ENCODE measurements around the gene CHGA. TPM values are rescaled to one million over a fixed set of nuclear protein-coding genes. Genes with fewer than 3 reads are reported as not detected.

CHGA gene
- polyA plus RNA-seq, 2 of the 4 experiments (the other 2 are of a cell fraction), result 0.32 to 0.70 TPM

DNA sequence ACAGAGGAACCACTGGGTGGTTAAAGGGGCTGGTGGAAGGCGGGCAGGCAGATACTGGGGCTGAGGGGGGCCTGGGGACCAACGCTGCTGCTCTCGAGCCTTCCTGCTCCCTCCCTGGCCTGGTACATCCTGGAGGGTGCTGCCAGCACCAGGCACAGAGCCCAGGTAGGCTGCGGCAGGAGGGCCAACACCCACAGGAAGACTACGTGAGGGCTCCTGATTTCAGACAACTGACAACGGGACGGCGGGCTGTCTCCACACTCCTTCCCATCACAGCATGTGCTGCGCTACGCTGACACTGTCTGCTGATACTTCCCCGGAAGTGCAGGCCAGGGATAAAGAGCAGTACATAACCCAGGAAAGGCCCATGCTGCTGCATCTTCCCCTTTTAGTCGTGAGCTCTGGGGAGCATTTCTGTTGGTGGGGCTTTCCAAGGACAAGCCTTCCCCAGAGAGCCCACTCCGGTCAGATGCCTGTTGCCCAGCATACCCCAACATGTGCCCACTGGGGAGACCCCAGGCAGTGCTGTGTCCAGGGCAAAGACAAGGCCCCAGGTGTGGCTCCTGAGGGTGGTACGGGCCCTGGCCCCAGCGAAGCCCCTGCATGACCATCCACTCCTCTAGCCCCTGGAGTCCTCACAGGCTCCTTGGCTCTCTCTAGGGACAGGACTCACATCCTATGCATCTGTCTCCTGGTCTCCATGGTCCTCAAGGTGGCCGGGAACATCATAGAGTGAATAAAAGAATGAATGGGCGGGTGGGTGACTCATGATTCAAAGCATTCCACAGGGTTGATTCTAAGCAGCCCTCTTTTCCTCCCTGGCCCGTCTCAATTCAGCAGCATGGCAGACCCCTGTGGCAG is 38.0 kb downstream of the CHGA start:
- FAIRE-seq (no peak), DNase-seq (ENCODE audit: low read depth in 1 of 2, low spot score in 1 of 2) (peak; percentile 21 to 41), ATAC-seq (peak; percentile 48 to 63; a peak in 5 of 6 replicates)
- Histone ChIP-seq H3K4me2 (peak overlapping the region; percentile 49; the same call in 2 of the 3 replicates), H3K4me3 (no peak overlapping the region), H3K4me1 (peaks cover 49% of the 10 kb centered on the region), H3K27ac (peak overlapping the region; percentile 50 to 72; a peak in 5 of 6 replicates), H3K9me3 (no peaks in the 10 kb centered on the region)
- POLR2A ChIA-PET, result no interaction called here
- TF ChIP-seq FOSL2 (IDR thresholded peaks at IDR 0.05), result no peak
- TF ChIP-seq FOSL2 (CRISPR knock-in tag; IDR thresholded peaks at IDR 0.05), result peak; percentile 41; the same call in 1 of the 2 replicates
- TF ChIP-seq, protein P1, sequence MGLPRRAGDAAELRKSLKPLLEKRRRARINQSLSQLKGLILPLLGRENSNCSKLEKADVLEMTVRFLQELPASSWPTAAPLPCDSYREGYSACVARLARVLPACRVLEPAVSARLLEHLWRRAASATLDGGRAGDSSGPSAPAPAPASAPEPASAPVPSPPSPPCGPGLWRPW (IDR thresholded peaks at IDR 0.05), result no peak
- CTCF ChIA-PET, result interaction anchor here (0.6 to 11.9 kb wide), 4 partner anchors 9 to 199 kb away, joined by 3 to 96 read pairs (median 4); no protein-coding TSS in a partner anchor
- 80% methylated on average over 17 of the region's 18 CpGs for WGBS (ENCODE audit: missing lambda C conversion rate)

DNA sequence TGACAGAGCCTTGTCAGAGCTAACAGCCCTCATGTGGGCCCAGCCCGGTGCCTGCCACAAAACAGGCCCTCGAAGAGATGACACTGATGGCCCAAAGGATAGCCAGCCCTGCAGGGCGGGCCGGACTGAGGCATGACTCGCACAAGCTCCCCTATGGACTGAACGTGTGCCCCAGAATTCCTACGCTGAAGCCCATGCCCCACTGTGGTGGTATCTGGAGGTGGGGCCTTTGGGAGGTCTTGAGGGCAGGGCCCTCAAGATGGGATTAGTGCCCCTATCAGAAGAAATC is 38.6 kb downstream of the CHGA start:
- TF ChIP-seq FOSL2 (IDR thresholded peaks at IDR 0.05), result no peak
- TF ChIP-seq FOSL2 (CRISPR knock-in tag; IDR thresholded peaks at IDR 0.05), result no peak
- TF ChIP-seq, protein P2, sequence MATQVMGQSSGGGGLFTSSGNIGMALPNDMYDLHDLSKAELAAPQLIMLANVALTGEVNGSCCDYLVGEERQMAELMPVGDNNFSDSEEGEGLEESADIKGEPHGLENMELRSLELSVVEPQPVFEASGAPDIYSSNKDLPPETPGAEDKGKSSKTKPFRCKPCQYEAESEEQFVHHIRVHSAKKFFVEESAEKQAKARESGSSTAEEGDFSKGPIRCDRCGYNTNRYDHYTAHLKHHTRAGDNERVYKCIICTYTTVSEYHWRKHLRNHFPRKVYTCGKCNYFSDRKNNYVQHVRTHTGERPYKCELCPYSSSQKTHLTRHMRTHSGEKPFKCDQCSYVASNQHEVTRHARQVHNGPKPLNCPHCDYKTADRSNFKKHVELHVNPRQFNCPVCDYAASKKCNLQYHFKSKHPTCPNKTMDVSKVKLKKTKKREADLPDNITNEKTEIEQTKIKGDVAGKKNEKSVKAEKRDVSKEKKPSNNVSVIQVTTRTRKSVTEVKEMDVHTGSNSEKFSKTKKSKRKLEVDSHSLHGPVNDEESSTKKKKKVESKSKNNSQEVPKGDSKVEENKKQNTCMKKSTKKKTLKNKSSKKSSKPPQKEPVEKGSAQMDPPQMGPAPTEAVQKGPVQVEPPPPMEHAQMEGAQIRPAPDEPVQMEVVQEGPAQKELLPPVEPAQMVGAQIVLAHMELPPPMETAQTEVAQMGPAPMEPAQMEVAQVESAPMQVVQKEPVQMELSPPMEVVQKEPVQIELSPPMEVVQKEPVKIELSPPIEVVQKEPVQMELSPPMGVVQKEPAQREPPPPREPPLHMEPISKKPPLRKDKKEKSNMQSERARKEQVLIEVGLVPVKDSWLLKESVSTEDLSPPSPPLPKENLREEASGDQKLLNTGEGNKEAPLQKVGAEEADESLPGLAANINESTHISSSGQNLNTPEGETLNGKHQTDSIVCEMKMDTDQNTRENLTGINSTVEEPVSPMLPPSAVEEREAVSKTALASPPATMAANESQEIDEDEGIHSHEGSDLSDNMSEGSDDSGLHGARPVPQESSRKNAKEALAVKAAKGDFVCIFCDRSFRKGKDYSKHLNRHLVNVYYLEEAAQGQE (IDR thresholded peaks at IDR 0.05), result no peak
- TF ChIP-seq ZC3H11A (IDR thresholded peaks at IDR 0.05), result no peak
- TF ChIP-seq CBX2 (IDR thresholded peaks at IDR 0.05; ENCODE audit: borderline replicate concordance, low read depth), result no peak
- TF ChIP-seq, protein P3, sequence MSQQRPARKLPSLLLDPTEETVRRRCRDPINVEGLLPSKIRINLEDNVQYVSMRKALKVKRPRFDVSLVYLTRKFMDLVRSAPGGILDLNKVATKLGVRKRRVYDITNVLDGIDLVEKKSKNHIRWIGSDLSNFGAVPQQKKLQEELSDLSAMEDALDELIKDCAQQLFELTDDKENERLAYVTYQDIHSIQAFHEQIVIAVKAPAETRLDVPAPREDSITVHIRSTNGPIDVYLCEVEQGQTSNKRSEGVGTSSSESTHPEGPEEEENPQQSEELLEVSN (IDR thresholded peaks at IDR 0.05; ENCODE audit: borderline replicate concordance, low read depth), result no peak
- TF ChIP-seq KDM5A (IDR thresholded peaks at IDR 0.05), result no peak
- TF ChIP-seq EHF (CRISPR knock-in tag; IDR thresholded peaks at IDR 0.05), result no peak
- TF ChIP-seq, protein P4, sequence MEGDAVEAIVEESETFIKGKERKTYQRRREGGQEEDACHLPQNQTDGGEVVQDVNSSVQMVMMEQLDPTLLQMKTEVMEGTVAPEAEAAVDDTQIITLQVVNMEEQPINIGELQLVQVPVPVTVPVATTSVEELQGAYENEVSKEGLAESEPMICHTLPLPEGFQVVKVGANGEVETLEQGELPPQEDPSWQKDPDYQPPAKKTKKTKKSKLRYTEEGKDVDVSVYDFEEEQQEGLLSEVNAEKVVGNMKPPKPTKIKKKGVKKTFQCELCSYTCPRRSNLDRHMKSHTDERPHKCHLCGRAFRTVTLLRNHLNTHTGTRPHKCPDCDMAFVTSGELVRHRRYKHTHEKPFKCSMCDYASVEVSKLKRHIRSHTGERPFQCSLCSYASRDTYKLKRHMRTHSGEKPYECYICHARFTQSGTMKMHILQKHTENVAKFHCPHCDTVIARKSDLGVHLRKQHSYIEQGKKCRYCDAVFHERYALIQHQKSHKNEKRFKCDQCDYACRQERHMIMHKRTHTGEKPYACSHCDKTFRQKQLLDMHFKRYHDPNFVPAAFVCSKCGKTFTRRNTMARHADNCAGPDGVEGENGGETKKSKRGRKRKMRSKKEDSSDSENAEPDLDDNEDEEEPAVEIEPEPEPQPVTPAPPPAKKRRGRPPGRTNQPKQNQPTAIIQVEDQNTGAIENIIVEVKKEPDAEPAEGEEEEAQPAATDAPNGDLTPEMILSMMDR (IDR thresholded peaks at IDR 0.05), result no peak
- TF ChIP-seq, protein P5, sequence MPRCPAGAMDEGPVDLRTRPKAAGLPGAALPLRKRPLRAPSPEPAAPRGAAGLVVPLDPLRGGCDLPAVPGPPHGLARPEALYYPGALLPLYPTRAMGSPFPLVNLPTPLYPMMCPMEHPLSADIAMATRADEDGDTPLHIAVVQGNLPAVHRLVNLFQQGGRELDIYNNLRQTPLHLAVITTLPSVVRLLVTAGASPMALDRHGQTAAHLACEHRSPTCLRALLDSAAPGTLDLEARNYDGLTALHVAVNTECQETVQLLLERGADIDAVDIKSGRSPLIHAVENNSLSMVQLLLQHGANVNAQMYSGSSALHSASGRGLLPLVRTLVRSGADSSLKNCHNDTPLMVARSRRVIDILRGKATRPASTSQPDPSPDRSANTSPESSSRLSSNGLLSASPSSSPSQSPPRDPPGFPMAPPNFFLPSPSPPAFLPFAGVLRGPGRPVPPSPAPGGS (IDR thresholded peaks at IDR 0.05), result no peak
- no peak for TF ChIP-seq JUN (IDR thresholded peaks at IDR 0.05)
- TF ChIP-seq NFE2L2 (conservative IDR thresholded peaks at IDR 0.05; ENCODE audit: low read length), result no peak
- TF ChIP-seq SMC3 (IDR thresholded peaks at IDR 0.05), result no peak
- no peak for TF ChIP-seq TP53 (CRISPR knock-in tag; IDR thresholded peaks at IDR 0.05)
- no peak for TF ChIP-seq MAZ (IDR thresholded peaks at IDR 0.05; ENCODE audit: borderline replicate concordance, low read depth, low read length)
- no peak for TF ChIP-seq RFX5 (IDR thresholded peaks at IDR 0.05)
- TF ChIP-seq RCOR1 (IDR thresholded peaks at IDR 0.05; ENCODE audit: low read depth, low read length), result no peak
- TF ChIP-seq ZSCAN20 (CRISPR knock-in tag; IDR thresholded peaks at IDR 0.05), result no peak
- no peak for TF ChIP-seq RARB (CRISPR knock-in tag; IDR thresholded peaks at IDR 0.05)
- TF ChIP-seq HOXB13 (CRISPR knock-in tag; IDR thresholded peaks at IDR 0.05; ENCODE audit: low read depth), result no peak
- TF ChIP-seq HEYL (CRISPR knock-in tag; IDR thresholded peaks at IDR 0.05), result no peak
- 87% methylated on average over 7 of the region's 7 CpGs for WGBS (ENCODE audit: missing lambda C conversion rate)
- DNase-seq (ENCODE audit: low read depth in 1 of 2, low spot score in 1 of 2) (no peak), FAIRE-seq (no peak), ATAC-seq (peak in 1 of 2 experiments; percentile 9; a peak in 1 of 6 replicates)
- H3K27ac ChIP-seq, result peak overlapping the region; percentile 50 to 72; a peak in 5 of 6 replicates
- H3K4me2 ChIP-seq, result peak overlapping the region; percentile 49; the same call in 2 of the 3 replicates
- ChIA-PET POLR2A (no interaction called here), CTCF (interaction anchor here (0.6 to 11.9 kb wide), 5 partner anchors 9 to 199 kb away, joined by 3 to 96 read pairs (median 5); no protein-coding TSS in a partner anchor)
- H3K4me1 ChIP-seq, result peaks cover 49% of the 10 kb centered on the region
- no peaks in the 10 kb centered on the region for H3K9me3 ChIP-seq
- no peak overlapping the region for H3K4me3 ChIP-seq
